ENCODE results near the gene GAMT.

GRCh38 chr19:1421218-1421957, 20.0 kb upstream of the GAMT start:
- TF ChIP-seq CTCF (IDR thresholded peaks at IDR 0.05; ENCODE audit: low read length): no peak
- no peak for TF ChIP-seq EZH2 (optimal IDR thresholded peaks at IDR 0.05; ENCODE audit: low read depth, low read length)

All from MM.1S (cell line).